ENCODE results near the gene DDX27. TPM values are rescaled to one million over a fixed set of nuclear protein-coding genes. Genes with fewer than 3 reads are reported as not detected.
A peak's percentile ranks its signal among the peaks of the same experiment; 100 is the strongest.

DDX27 gene
- total and polyA plus RNA-seq, 8 donors, result 21.8 to 49.5 (median 46.0) TPM

DNA sequence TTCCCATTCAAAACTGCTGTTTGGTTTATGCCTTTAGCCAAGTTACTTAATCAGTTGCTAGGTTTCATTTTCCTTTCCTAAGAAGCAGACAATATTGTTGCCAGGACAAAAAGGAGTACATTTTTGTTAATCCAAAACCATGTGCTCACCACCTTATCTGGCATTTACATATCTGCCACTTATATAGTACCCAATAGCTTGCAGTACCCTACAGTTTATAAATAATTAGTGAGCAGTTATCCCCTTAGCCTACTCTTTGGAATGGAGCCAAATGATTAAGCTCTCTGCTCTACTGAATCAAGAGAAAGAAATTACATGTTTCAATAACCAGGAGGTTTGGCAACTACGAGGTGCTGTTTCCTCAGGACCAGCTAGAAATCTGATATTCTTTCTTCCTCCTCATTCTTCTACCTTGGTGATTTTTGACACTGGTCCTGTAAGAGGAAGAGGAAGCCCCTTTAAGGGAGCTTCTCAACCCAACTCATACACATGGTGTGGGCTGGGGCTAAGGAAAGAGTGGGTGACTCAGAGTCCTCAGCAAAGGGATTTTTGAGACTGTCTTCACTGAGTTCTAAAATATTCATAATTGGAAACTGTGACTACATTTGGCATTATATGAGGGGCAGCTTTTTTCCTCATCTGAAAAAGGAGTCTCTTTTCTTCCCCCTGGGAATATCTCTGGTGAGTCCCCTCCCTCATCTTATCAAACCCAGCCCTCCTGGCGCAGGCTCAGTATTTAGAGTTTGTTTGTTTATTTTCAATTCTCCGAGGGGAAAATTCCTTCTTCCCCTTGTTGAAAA lies 57.1 kb downstream of the DDX27 start:
- Histone ChIP-seq H3K27ac (peak overlapping the region; percentile 96 to 97), H3K4me1 (peaks cover 28 to 66% of the 10 kb centered on the region in 2 donors), H3K9me3 (peaks cover 3 to 10% of the 10 kb centered on the region in 2 donors), H3K36me3 (peaks cover 9 to 66% of the 10 kb centered on the region in 2 donors), H3K27me3 (no peaks in the 10 kb centered on the region), H3K4me3 (peak overlapping the region; percentile 80 to 83)
- DNase-seq, result peak in 2 of 4 donors; percentile 27 to 35
- ATAC-seq, result peak; percentile 6
- TF ChIP-seq, protein P1, sequence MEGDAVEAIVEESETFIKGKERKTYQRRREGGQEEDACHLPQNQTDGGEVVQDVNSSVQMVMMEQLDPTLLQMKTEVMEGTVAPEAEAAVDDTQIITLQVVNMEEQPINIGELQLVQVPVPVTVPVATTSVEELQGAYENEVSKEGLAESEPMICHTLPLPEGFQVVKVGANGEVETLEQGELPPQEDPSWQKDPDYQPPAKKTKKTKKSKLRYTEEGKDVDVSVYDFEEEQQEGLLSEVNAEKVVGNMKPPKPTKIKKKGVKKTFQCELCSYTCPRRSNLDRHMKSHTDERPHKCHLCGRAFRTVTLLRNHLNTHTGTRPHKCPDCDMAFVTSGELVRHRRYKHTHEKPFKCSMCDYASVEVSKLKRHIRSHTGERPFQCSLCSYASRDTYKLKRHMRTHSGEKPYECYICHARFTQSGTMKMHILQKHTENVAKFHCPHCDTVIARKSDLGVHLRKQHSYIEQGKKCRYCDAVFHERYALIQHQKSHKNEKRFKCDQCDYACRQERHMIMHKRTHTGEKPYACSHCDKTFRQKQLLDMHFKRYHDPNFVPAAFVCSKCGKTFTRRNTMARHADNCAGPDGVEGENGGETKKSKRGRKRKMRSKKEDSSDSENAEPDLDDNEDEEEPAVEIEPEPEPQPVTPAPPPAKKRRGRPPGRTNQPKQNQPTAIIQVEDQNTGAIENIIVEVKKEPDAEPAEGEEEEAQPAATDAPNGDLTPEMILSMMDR (IDR thresholded peaks at IDR 0.05), result no peak
- intact Hi-C loops (cut with DNase I), result no loop called here

DNA sequence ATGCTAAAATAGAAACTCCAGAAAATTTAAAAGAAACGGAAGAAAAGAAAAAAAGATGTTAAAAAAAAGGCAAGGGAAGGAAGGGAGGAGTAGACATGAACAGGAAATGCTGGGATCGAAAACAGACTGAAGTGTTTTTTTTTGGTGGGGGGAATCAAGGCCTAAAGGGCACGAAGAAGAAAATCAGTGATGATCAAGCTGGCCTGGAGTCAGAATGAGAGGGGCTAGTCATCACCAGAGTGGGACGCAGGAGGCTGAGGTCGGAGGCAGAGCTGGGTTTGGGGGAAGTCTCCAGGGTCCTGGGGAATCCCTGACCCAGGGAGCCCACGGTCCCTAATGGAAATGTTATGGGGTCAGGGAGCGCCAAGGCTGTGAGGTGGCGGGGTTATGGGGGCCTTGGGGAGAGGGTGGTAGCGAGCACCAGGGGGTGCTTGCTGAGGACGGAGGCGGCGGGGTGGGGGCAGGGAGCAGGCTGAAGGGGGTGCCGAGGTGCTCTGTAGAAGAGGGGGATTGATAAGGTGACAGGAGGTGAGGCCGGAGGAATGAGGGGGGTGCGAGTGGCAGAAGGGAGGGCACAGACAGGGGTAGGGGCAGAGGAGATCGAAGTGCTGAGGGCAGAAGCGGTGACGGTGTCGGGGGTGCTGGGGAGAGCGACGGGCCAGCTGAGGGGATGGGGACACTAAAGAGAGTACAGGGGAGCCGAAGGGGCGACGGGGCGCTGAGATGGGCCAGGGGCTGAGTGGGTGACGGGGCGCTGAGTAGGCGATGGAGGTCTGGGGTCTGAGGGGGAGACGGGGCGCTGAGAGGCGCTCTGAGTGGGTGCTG lies 58.0 kb downstream of the DDX27 start:
- H3K4me3 ChIP-seq, result peak overlapping the region; percentile 80 to 83
- peaks cover 29 to 74% of the 10 kb centered on the region in 2 donors for H3K4me1 ChIP-seq
- peak; percentile 1 for ATAC-seq
- no peaks in the 10 kb centered on the region for H3K27me3 ChIP-seq
- H3K27ac ChIP-seq, result peak overlapping the region; percentile 96 to 97
- intact Hi-C loops (cut with DNase I), result no loop called here
- peak; percentile 25 to 86 (median 40) for DNase-seq
- peaks cover 9 to 66% of the 10 kb centered on the region in 2 donors for H3K36me3 ChIP-seq
- H3K9me3 ChIP-seq, result peaks cover 3 to 17% of the 10 kb centered on the region in 2 donors
- TF ChIP-seq, protein P1 (IDR thresholded peaks at IDR 0.05), result no peak

DNA sequence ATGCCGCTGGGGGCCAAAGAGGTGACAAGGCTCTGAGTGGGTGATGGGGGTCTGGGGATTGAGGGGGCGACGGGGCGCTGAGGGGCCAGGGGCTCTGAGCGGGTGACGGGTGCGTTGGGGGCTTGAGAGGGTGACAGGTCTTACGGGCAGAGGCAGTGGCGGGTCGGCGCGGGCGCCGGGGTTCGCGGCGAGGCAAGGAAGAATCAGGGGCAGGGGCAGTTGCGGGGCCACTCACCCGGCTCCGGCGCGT lies 58.5 kb downstream of the DDX27 start:
- H3K27ac ChIP-seq, result peak overlapping the region; percentile 96 to 97
- H3K27me3 ChIP-seq, result no peaks in the 10 kb centered on the region
- ATAC-seq (no peak), DNase-seq (no peak)
- H3K4me3 ChIP-seq, result peak overlapping the region; percentile 80 to 83
- H3K4me1 ChIP-seq, result peaks cover 27 to 76% of the 10 kb centered on the region in 2 donors
- H3K36me3 ChIP-seq, result peaks cover 9 to 66% of the 10 kb centered on the region in 2 donors
- TF ChIP-seq, protein P1 (IDR thresholded peaks at IDR 0.05), result no peak
- intact Hi-C loops (cut with DNase I), result no loop called here
- H3K9me3 ChIP-seq, result peaks cover 3 to 18% of the 10 kb centered on the region in 2 donors

DNA sequence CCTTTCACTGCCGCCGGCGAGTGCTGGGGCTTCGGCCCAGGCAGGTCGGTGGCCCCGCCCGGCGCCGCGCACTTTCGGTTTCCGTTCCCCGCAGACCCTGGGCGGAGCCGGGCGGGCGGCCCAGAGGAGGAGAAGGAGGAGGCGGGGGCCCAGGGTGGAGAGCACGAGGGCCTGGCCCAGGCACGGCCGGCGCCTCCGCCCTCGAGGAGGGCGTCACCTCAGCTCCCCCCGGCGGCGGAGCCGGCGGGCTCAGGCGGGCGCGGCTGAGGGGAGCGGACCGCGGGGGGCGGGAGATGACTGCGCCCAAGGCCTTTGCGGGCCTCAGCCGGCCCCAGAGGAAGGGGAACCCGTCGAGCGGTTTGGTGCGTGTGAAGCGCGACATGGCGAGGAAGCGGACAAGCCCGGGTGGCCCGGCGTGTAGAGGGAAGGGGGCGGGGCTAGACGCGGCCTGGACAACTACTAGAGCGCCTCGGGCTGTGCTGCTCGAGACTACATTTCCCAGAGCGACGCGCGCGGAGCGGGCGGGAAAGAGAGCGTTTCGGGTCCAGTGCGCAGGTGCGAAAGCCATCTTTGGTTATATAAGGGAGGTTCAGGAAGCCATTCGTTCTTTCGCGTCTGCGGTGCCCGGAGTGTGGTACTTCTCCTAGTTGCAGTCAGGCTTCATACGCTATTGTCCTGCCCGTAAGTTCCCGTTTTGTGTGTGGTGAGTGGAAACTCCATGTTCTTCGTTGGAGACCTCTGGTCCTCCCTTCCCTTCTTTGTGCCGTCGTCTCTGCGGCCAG lies 59.0 kb downstream of the DDX27 start, which contains the start of gene ZNFX1:
Gene ZNFX1, minus strand, starts transcription at position 22 of the 782 bp plus-strand sequence. CDS start 2,218 bp downstream, outside the sequence.
- H3K9me3 ChIP-seq, result peaks cover 3 to 21% of the 10 kb centered on the region in 2 donors
- TF ChIP-seq, protein P1 (IDR thresholded peaks at IDR 0.05), result no peak
- peak; percentile 94 for ATAC-seq
- H3K4me1 ChIP-seq, result peaks cover 25 to 76% of the 10 kb centered on the region in 2 donors
- intact Hi-C loops (cut with DNase I), result no loop called here
- peak; percentile 99 to 100 (median 99) for DNase-seq
- peaks cover 9 to 66% of the 10 kb centered on the region in 2 donors for H3K36me3 ChIP-seq
- peak within 1 kb of the TSS; percentile 96 to 97 for H3K27ac ChIP-seq
- H3K27me3 ChIP-seq, result no peaks in the 10 kb centered on the region
- peak within 1 kb of the TSS; percentile 80 to 83 for H3K4me3 ChIP-seq

Measured in left lung (tissue), 10 donors.